Heart right ventricle (tissue), 16 donors: ENCODE measurements around the gene CYP11A1. TPM values are rescaled to one million over a fixed set of nuclear protein-coding genes. Genes with fewer than 3 reads are reported as not detected.

Experiments
- ATAC-seq, 8 donors: fragments of 200-7000 bp; cut with Tn5 transposase; one replicate each; pipeline ENCODE4 v1.9.1; 2020; ENCODE audit warnings: mild to moderate bottlenecking in 8 of 8, moderate library complexity in 8 of 8, moderate number of reproducible peaks in 1 of 8
- DNase-seq, 2 donors: peaks; one replicate each; pipeline ENCODE4 v3.0.0-alpha.2; 2020
- H3K27ac ChIP-seq, 10 donors: fragments of 200-600 bp; sonication (generic) in 2 of 10; one replicate each; pipeline versions ENCODE4 v1.5.0 to v1.8.0; 2020 to 2022; ENCODE audit warnings: mild to moderate bottlenecking in 3 of 10
- H3K27me3 ChIP-seq, 7 donors: fragments of 200-600 bp; one replicate each; pipeline ENCODE4 v1.8.0; 2021 to 2022; ENCODE audit warnings: mild to moderate bottlenecking in 2 of 7
- H3K36me3 ChIP-seq, 9 donors: fragments of 200-600 bp; sonication (generic) in 1 of 9; one replicate each; pipeline versions ENCODE4 v1.5.0 to v1.8.0; 2020 to 2022; ENCODE audit warnings: mild to moderate bottlenecking in 2 of 9
- H3K4me1 ChIP-seq, 9 donors: fragments of 200-600 bp; sonication (generic) in 1 of 9; one replicate each; pipeline versions ENCODE4 v1.5.0 to v1.8.0; 2020 to 2022; ENCODE audit warnings: mild to moderate bottlenecking in 4 of 9
- H3K4me3 ChIP-seq, 10 donors: fragments of 200-600 bp; sonication (generic) in 2 of 10; one replicate each; pipeline versions ENCODE4 v1.5.0 to v1.8.0; 2020 to 2022; ENCODE audit warnings: mild to moderate bottlenecking in 7 of 10, moderate library complexity in 2 of 10
- H3K9me3 ChIP-seq, 11 donors: fragments of 200-600 bp in 10 of 11; sonication (generic) in 2 of 11; one replicate each; pipeline versions ENCODE4 v1.5.0 to v1.8.0; 2013 to 2022; ENCODE audit warnings: mild to moderate bottlenecking in 2 of 11, control low read depth in 1 of 11, moderate library complexity in 1 of 11
- CTCF ChIP-seq, 9 donors: fragments of 200-600 bp; sonication (generic) in 2 of 9; IDR thresholded peaks; one replicate each; pipeline versions ENCODE4 v1.5.0 to v1.8.0; 2021 to 2022; ENCODE audit warnings: antibody characterized with exemption in 9 of 9, mild to moderate bottlenecking in 5 of 9, moderate library complexity in 1 of 9
- WGBS, 2 donors: extraction: QIAGEN DNeasy Blood & Tissue Kit; methylation state at CpG; one replicate each; pipeline ENCODE4 v1.1.7; 2013; ENCODE audit warnings: inconsistent platforms in 1 of 2; 5-methylcytosine and 5-hydroxymethylcytosine counted together
- intact Hi-C, 10 donors: fragments of 100-400 bp; cut with DNase I; formaldehyde crosslinking; loops; one replicate each; pipeline versions ENCODE4 v1.11.1 to v1.14.2; 2022
- polyA plus RNA-seq, 2 donors: library from polyadenylated mRNA; stranded (reverse); fragments of 200-250 nt; gene quantifications; one replicate each; pipeline ENCODE4 v1.2.3, GENCODE V29; 2013
- total RNA-seq, 10 donors: library from RNA; stranded (reverse); fragmentation: NEBNext Ultra II Directional in 3 of 10; extraction: Animal tissue kit (Norgen Biotek cat#: 25700) in 3 of 10; gene quantifications; one replicate each; pipeline versions ENCODE4 v1.2.1 to v1.2.4, GENCODE V29; 2021 to 2023
- donor health status: Arrhythmogenic right ventricular cardiomyopathy.
- donor health status: ischemic (EF 13 %, LVEDD 7.1; RV severe dilation, severe dysfunction).
- donor health status: healthy with polysubstance abuse.
- donor health status: DM: no; HTN: yes; CAD: no.
- donor health status: DM: no; HTN: no; CAD: no.
- donor health status: ischemic (EF 25% LVEDD 6.9; RV normal size, moderate dysfunction).
- donor health status: ischemic (EF 25% LVEDD 5.7; RV mildly dilated, moderate dysfunction).
- donor health status: healthy.
- donor health status: DM: yes; HTN: yes; CAD: no.
- donor health status: Ischemic cardiomyopathy.
- donor health status: ischemic (EF 35%, LVEDD 5.7; RV mildly dilated, moderate dysfunction).
- donor health status: nonischemic (EF 11% LVEDD 7.7; RV severe dilation, severe dysfunction).
- donor health status: DM: yes; HTN: yes; CAD: no.
- donor health status: PGD.
- donor health status: ischemic (EF 29% LVEDD 5.4; RV normal size, mild dysfunction).
- donor health status: nonischemic (EF 23%, LVEDD 6.1; RV moderate dilation, normal function).

The CYP11A1 gene
- total and polyA plus RNA-seq, 12 donors: 0.06 to 3.6 (median 2.1) TPM

GRCh38 chr15:74328331-74329056, 39.0 kb downstream of the CYP11A1 start:
- TF ChIP-seq CTCF (IDR thresholded peaks at IDR 0.05): no peak
- no peak overlapping the region for H3K27ac ChIP-seq
- 54 to 65% methylated on average over 10 of the region's 10 CpGs for whole genome bisulfite sequencing, 2 donors
- ATAC-seq (no peak), DNase-seq (no peak)
- peaks cover 0 to 4% (median 0%) of the 10 kb centered on the region in 7 donors for H3K27me3 ChIP-seq
- H3K36me3 ChIP-seq: no peaks in the 10 kb centered on the region
- no peaks in the 10 kb centered on the region for H3K4me1 ChIP-seq
- H3K9me3 ChIP-seq: no peaks in the 10 kb centered on the region
- H3K4me3 ChIP-seq: no peak overlapping the region
- intact Hi-C loops: loop anchor here in 1 of 10 donors (10.0 kb wide), 1 partner anchor 354 kb away; no protein-coding TSS in a partner anchor

- no peak for TF ChIP-seq CTCF (IDR thresholded peaks at IDR 0.05)
- Histone ChIP-seq H3K36me3 (no peaks in the 10 kb centered on the region), H3K4me1 (no peaks in the 10 kb centered on the region), H3K27me3 (peaks cover 0 to 4% (median 0%) of the 10 kb centered on the region in 7 donors), H3K27ac (no peak overlapping the region), H3K4me3 (no peak overlapping the region), H3K9me3 (no peaks in the 10 kb centered on the region)
- no peak for DNase-seq
- 84 to 85% methylated on average over 6 of the region's 6 CpGs for WGBS, 2 donors
- intact Hi-C loops: loop anchor here in 1 of 10 donors (10.0 kb wide), 1 partner anchor 353 kb away; no protein-coding TSS in a partner anchor
- no peak for ATAC-seq
Measured at GRCh38 chr15:74327756-74328155, 39.7 kb downstream of the CYP11A1 start.

- Histone ChIP-seq H3K4me1 (no peaks in the 10 kb centered on the region), H3K36me3 (no peaks in the 10 kb centered on the region), H3K27ac (no peak overlapping the region), H3K4me3 (no peak overlapping the region), H3K27me3 (peaks cover 0 to 4% (median 0%) of the 10 kb centered on the region in 7 donors), H3K9me3 (no peaks in the 10 kb centered on the region)
- ATAC-seq (peak in 4 of 8 donors; percentile 17 to 35 (median 26)), DNase-seq (no peak)
- WGBS, 2 donors: 36 to 39% methylated on average over 4 of the region's 4 CpGs
- no peak for TF ChIP-seq CTCF (IDR thresholded peaks at IDR 0.05)
- intact Hi-C loops: loop anchor here in 1 of 10 donors (10.0 kb wide), 1 partner anchor 352 kb away; no protein-coding TSS in a partner anchor
Measured at GRCh38 chr15:74326746-74327145, 40.7 kb downstream of the CYP11A1 start.

- H3K9me3 ChIP-seq: no peaks in the 10 kb centered on the region
- intact Hi-C loops: loop anchor here in 9 of 10 donors (5.0 to 10.0 kb wide), 5 partner anchors 197 to 352 kb away; no protein-coding TSS in a partner anchor
- no peak for DNase-seq
- no peak for TF ChIP-seq CTCF (IDR thresholded peaks at IDR 0.05)
- no peak overlapping the region for H3K27ac ChIP-seq
- no peaks in the 10 kb centered on the region for H3K36me3 ChIP-seq
- ATAC-seq: no peak
- no peak overlapping the region for H3K4me3 ChIP-seq
- H3K27me3 ChIP-seq: peaks cover 0 to 4% (median 0%) of the 10 kb centered on the region in 7 donors
- H3K4me1 ChIP-seq: peaks cover 0 to 11% (median 9%) of the 10 kb centered on the region in 9 donors
- 72 to 80% methylated on average over 3 of the region's 3 CpGs for WGBS, 2 donors
Measured at GRCh38 chr15:74324714-74325113, 42.7 kb downstream of the CYP11A1 start.
